DMS153 treated with DMSO at 0.1 percent for 48 hours (cell line): ENCODE results near the gene THSD4.
"Not testable (repeated sequence)": the region's sequence is repeated elsewhere in the genome, so short reads cannot be mapped to it uniquely, and the experiment has no call there.

Experiments used
- DNase-seq: peaks from one replicate; lab custom pipeline; 2025; ENCODE audit not compliant: unreplicated experiment; lab: John Stamatoyannopoulos, UW

Gene THSD4

DNA sequence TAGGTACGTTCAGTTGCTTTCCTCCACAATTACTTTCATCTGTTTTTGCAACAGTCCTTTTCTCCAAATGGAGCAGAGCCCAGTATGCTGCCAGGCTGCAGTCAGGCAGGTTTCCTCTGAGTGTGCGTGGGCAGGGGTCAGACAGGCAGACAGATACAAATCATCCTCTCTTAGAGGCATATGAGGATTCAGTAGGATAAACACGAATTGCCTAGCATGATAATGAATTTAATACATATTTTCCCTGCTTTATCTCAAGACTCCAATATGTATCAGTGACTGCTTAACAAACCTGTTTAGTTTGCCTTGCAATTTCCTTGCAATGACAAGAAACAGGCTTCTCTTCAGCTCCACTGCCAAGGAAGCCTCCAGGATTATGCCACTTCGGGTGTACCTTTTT lies 554.4 kb downstream of the THSD4 start:
- no peak for DNase-seq

DNA sequence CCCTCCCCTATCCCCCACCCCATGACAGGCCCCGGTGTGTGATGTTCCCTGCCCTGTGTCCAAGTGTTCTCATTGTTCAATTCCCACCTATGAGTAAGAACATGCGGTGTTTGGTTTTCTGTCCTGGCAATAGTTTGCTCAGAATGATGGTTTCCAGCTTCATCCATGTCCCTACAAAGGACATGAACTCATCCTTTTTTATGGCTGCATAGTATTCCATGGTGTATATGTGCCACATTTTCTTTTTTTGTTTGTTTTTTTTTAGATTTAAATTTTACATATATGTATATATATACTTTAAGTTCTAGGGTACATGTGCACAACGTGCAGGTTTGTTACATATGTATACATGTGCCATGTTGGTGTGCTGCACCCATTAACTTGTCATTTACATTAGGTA lies 555.0 kb downstream of the THSD4 start:
- DNase-seq, result not testable (repeated sequence)

DNA sequence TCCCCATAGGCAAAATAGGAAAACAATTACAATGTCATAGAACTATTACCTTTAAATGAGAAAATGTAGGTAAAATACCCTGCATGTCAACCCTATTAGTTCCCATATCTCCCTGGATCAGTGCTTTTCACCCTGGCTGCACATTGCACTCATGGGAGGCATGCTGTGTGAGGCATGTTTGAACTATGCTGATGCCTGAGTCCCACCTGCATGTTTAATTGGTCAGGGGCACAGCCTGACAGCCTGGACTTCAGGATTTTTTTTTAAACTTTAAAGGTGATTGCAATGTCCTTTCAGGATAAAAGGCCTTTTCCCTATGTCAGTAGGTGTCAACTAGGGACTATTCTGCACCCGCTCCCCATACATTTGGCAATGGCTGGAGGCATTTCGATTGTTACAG lies 559.1 kb downstream of the THSD4 start:
- DNase-seq, result no peak

DNA sequence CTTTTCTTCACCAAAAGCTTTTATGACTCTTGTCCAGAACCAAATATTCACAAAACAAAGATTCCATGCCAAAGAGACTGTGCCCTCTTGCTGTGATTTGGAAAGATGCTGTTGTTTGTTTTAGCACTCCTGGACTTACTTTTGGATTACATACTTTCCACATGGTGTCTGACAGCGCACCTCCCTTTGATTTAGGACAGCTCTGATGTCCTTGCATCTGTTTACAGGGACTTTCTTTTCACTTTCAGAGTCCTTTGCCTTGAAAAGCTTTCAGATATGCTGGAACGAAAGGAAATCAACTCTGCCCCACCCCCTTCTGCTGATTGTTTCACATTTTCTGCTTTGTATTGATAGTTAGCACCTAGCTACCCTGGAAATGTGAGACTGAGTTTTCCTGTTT lies 562.1 kb downstream of the THSD4 start:
- no peak for DNase-seq

DNA sequence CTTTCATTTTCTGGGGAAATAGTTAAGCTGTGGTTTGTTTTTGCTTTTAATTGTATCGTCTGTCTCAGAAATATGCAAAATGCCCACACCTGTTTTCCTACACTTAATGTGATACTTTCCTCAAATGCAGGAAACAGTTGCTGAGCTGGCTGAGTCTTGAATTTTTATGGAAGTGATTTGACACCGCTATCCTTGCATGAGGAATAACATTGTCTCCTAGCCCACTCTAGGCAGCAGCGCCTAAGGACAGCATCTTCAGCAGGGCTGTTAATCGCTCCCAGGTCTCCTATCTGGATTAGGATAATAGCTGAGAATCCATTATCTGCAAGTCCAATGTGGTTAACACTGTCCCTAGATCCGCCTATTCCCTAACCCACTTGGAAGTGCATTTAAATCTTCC lies 562.5 kb downstream of the THSD4 start:
- DNase-seq, result no peak

DNA sequence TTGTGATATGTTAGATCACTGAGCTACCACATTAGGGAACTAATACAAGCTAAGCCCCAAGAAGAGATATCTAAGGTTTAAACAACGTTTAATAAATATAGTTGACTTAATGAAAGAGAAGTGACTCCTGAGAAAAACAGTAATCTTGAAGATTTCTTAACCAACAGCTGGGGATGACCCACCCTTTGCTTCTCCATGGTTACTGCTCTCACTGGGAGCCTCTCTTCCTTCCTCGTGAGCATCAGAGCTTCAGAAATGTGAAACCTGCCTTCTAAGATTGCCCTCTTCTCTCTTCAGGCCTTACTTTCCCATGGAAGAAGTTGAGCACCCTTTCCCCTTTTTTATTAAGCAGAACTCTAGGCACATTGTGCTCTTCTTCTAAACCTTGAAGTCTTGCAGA lies 562.9 kb downstream of the THSD4 start:
- DNase-seq, result no peak

DNA sequence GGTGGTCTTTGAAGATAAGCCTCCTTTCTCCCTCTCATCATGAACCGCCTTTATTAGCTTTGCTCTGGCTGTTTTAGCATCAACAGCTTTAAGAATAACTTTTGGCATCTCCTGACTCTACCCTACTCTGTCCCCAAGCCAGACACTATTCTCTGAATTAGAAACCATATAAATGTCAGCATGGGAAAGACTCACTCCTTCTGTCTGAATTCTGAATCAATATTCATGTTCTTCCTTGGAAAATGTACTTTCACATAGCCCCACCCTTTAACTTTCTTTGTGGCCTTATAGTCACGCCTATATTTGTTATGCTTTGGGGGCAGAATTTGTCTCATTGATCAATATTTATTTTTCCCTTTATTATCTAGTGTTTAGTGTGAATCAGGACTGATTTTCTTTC lies 563.3 kb downstream of the THSD4 start:
- no peak for DNase-seq

DNA sequence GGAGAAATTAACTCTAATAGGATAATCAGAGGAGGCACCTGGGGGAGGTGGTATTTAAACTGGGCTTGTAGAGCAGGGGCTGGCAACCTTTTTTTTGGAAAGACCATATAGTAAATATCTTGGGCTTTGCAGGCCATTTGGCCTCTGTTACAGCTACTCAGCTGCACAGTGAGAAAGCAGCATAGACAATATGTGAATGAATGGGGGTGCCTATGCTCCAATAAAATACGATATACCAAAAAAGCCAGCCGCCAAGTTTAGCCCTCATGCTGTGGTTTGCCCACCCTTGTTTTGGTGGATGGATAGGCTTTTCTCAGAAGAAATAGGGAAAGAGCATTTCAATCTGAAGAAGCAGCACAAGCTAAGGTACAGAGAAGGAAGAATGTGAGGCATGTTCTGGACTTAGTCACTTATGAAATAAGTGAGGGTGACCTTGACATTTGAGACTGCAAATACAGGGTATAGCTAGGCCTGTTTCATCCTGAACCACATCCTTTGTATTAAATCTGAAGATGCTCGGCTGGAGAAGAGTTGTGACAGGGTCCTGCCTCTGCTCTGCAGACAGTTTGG lies 564.0 kb downstream of the THSD4 start:
- DNase-seq, result no peak

DNA sequence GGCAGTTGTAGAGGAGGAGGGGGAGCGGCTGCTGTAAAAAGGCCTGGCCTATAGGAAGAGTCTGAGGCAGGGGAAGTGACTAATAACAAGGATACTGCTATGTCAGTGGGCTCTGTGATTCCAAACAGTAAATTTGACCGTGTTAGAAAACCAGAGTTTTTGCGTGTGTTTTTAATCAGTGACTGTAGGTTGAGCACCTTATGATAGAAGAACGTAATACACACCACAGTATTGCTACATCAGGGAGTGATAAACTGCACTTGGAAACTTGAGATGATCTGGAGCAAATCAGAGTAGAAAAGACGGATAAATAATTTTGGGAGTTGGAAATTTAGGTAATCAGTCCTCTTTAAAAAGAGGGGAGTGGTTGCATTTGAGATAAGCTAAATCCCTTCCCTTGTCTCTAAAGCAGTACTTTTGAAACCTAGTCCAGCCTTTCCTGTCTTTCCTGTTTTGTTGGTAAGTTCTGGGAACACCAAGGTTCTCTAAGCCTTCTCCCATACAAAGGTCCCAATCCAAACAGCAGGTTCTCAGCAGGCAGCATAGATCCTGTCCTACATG lies 564.6 kb downstream of the THSD4 start:
- DNase-seq, result no peak

DNA sequence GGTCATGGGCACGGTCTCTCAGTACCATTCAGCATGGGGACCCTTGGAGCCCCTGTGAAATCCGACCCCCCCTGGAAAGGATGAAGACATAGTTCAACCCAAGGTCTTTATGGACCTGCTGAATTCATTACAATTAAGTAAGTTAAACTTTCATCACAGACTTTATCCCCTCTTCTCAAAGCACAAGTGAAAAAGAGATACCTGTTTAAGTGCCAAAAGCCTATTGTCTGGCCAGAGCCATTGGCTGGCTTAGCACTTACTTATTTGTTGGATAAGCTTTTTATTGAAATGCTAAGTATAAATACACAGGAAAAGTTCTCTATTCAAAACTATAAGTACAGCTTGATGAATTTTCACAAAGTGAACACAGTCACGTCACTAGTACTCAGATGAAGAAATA lies 566.7 kb downstream of the THSD4 start:
- no peak for DNase-seq

DNA sequence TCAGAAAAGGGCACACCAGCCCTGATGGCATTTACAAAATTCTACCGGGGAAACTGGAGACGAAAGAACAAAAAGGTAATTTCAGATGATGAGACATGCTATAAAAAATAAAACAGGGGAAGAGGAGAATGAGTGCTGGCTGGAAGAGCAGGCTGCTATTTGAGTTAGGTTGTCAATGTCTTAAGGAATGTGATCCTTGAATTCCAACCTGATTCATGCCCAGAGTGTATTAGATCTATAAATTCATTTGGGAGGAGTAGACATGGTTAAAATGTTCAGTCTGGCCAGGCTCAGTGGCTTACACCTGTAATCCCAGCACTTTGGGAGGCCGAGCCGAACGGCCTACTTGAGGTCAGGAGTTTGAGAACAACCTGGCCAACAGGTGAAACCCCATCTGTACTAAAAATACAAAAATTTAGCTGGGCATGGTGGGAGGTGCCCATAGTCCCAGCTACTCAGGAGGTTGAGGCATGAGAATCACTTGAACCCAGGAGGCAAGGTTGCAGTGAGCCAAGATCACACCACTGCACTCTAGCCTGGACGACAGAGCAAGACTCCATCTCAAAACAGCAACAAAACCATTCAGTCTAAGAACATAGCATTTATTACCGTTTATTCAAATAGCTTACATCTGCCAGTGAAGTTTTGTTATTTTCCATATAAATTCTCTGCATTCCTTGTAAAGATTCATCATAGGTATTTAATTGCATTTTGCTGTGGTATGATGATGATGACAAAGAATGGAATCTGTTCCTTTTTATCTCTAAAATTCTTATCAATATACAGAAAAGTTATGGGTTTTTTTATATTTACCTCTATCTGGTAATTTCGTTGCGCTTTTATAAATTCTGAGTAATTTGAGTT lies 568.4 kb downstream of the THSD4 start:
- no peak for DNase-seq

DNA sequence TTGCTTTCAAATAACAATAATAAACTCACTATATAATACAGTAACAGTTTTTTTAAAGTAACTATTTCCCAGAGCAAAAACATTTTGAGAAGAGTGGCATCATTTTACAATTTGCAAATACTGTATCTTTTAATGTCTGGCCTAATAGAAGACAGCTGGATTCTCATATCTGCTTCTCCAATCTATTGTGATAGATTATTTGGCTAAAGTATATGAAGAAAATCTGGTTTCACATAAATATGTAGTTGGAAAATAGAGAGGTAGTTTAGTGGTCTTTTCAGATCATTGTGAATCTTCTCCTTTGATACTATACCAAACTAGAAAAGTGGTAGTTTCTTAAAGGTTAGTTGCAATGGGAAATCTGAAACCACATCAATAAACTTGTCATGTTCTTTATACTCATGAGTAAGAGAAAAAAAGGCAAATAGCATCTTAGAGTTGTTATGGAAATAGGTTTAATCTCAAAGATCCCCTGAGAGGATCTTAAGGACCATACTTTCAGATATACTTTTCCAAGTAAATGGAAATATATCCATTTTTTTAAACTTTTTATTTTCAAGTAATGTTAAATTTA lies 570.2 kb downstream of the THSD4 start:
- no peak for DNase-seq

DNA sequence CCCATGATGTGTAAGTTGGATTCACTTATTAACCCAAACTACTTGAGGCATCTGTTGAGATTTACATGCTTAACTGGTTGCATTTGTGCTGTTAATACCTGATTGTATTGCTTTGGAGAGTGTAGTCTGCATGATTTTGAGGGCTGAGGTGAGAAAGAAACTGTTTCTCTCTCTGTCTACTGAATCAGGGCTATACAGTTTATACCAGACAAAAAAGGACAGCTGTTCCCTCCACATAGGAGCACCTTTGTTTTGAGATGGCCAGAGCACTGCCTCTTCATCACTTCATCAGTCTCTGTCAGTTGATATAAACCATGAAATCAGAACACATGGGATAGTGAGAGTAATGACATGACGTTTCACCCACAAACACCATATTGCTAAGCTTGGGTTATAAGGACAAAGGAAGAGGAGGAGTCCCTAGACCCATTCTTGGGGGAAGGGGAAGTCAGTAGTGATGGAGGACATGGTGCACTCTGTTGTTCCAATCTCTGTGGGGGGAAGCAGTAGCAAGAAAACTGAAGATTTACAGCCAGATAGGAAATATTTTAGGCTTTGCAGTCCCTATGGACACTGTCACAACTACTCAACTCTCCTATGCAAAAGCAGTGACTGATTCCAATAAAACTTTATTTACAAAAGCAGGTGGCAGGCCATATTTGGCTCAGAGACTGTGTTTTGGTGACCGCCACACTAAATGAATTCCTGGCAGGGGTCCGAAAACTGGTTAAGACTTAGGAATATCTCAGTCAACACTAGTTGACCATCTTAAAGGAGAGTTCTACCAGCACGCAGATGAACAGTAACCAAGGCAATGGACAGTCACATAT lies 571.2 kb downstream of the THSD4 start:
- no peak for DNase-seq

DNA sequence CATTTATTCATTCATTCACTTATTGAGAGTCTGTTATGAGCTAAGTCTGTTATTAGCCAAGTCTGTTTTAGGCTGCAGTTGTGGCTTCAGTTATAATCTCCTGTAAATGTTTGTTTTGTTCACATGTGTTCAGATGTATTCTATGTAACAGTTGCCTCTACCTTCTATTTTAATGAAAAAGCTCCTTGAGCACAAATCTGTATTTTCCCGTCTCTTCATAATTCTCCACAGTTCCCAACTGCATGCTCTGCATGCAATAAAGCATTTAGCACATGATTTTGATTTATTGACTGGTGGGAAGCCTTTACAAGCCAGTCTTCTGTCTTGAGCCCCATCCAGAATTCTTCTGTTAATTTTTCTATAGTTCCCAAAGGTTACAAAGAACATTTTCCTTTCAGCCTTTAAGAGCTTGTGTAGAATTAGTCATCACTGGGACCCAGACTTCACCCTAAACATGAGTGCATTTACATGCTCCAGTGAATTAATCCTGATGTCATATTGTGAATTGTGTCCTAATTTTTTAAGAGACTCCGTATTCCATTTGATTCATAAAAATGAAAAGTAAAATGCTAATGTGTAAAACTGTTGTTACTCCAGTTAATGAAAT lies 572.7 kb downstream of the THSD4 start:
- DNase-seq, result no peak

DNA sequence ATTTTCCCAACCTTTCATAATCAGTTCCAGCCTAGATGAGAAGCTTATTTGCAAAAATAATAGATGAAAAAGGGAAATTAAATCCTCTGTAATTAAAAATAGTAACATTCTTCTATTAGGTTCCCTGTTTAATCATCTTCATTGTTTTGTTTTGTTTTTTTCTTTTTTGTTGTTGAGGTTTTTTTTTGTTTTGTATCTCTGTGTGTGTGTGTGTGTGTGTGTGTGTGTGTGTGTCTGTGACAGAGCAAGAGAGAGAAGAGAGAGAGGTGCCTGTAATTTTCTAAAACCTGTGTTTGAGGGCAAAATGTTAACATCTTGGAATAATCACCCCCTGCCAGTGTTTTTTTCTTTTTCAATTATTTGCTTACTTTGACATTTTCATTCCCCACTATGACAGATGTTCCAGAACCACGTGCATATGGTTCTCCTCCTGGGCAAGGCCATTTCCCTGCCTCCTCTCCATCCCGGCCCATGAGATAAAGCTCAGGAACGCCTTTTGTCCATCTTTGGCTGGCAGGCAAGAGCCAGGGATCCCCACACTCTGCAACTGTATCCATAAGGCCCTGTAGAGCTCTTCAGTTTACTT lies 573.3 kb downstream of the THSD4 start:
- no peak for DNase-seq

DNA sequence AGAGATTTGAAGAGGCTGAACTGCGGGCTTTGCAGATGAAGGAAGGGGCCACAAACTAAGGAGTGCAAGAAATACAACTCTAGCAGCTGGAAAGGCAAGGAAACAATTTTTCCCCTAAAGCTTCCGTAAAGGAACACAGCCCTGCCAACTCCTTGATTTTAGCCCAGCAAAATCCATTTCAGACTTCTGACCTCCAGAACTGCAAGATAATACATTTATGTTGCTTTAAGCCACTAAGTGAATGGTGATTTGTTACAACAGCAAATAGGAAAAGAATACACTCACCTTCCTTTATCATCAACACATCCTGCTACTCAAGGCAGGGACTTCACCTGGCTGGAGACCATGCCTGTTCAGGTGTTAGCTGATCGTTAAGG lies 575.8 kb downstream of the THSD4 start:
- DNase-seq, result no peak

DNA sequence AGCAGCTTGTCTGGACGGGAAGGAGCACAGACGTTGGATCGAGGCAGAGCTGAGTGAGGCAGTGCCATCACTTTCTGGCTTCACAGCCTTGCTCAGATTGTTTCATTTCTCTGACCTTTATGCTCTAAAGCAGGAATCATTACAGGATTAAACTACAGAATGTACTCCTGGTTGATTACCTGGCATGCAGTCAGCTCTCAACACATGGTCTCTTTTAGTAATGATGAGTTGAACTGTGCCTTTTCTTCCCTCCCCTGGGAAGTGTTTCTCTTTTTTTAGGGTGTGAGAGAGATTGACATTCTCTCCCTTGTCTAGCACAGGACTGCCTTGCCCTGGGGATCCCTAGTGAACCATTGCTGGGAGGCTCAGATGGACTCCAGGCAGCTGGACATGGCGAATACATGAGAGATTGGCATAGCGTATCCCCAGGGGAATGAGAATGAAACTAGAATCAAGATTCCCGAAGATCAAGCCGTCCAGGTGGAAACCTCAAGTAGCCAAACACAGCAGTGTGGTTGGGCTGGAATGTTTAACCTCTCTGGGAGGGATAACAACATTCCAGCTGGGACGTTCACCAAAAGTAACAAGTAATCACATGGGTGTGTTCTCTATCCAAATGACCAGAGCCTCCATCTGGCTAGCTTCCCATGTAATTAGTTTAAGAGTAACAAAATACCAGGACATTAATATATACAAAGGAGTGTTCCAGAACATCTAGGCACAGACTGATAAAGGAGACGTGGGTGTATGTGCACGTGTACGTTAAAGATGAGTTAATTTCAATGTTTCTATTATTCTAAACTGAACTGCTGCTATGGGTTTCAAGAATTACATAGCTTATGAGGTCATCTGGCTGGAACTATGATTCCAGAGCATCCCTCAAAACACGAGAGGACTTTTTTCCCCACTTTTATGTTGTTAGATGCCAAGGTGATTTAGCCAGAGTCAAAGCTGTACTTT lies 576.5 kb downstream of the THSD4 start:
- DNase-seq, result no peak

DNA sequence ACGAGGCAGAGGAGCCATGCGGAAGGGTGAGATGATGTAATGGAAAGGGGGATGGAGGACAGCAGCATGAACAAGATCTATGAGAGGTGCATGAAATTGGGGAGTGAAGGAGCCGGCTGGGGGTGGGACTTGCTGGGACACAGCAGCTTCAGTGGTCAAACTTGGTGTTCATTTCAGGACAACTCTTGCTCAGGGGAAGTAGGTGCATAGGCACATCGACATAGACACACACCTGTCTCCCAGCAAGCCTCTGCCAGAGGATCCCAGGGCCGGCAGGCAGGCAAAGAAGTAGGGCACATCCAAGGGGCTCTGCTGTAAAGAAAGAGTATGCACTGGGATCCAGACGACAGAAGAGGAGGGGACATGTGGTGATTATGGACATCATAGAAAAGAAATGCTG lies 582.0 kb downstream of the THSD4 start:
- DNase-seq, result no peak

DNA sequence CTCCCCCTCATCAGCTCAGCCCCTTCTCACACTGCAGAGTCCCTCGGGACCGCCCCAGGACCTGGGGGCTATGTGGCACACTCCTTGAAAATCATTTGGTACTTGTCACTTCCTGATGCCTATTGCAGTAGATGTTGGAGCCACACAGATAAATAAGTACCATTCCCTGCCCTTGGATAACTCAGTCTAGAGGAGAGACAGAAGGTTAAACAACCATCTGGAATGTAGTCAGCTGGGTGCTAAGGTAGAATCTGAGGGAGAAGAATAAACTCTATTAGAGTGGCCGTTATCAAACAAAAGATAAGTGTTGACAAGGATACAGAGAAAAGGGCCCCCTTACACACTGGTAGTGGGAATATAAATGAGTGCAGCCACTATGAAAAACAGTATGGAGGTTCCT lies 582.8 kb downstream of the THSD4 start:
- no peak for DNase-seq
